Trophoblast cell (in vitro differentiated cells and primary cell): ENCODE data around the gene SEPTIN10. TPM values are rescaled to one million over a fixed set of nuclear protein-coding genes. Genes with fewer than 3 reads are reported as not detected.

Experiments
- DNase-seq, 2 donors: peaks; one replicate each; pipeline ENCODE4 v3.0.0-alpha.2; 2016
- H2AFZ ChIP-seq: 2 replicates; pipeline ENCODE4 v1.6.1; 2013; ENCODE audit warnings: low read length, moderate library complexity, mild to moderate bottlenecking; ENCODE audit not compliant: insufficient read depth, poor library complexity
- H2AK5ac ChIP-seq: 2 replicates; pipeline ENCODE4 v1.6.1; 2013; ENCODE audit warnings: mild to moderate bottlenecking, low read length
- H2BK120ac ChIP-seq: 2 replicates; pipeline ENCODE4 v1.6.1; 2013; ENCODE audit warnings: low read length, mild to moderate bottlenecking, moderate library complexity; ENCODE audit not compliant: insufficient read depth, poor library complexity
- H2BK12ac ChIP-seq: 2 replicates; pipeline ENCODE4 v1.6.1; 2013; ENCODE audit warnings: mild to moderate bottlenecking, low read length, moderate library complexity
- H2BK5ac ChIP-seq: 2 replicates; pipeline ENCODE4 v1.6.1; 2013; ENCODE audit warnings: low read length, low read depth, moderate library complexity, mild to moderate bottlenecking; ENCODE audit not compliant: poor library complexity
- H3K14ac ChIP-seq: 2 replicates; pipeline ENCODE4 v1.6.1; 2013; ENCODE audit warnings: mild to moderate bottlenecking, low read length
- H3K18ac ChIP-seq: 2 replicates; pipeline ENCODE4 v1.6.1; 2013; ENCODE audit warnings: mild to moderate bottlenecking, low read length
- H3K23ac ChIP-seq: 2 replicates; pipeline ENCODE4 v1.6.1; 2013; ENCODE audit warnings: low read length
- H3K27ac ChIP-seq: 2 replicates; pipeline ENCODE4 v1.5.1; 2013; ENCODE audit warnings: low read depth, mild to moderate bottlenecking, inconsistent platforms, low read length, moderate library complexity
- H3K27me3 ChIP-seq: 2 replicates; pipeline ENCODE4 v1.6.1; 2013; ENCODE audit warnings: inconsistent platforms, mild to moderate bottlenecking, low read length, moderate library complexity; ENCODE audit not compliant: insufficient read depth
- H3K36me3 ChIP-seq, 2 experiments: 1 replicate in 1 of 2; 2 replicates in 1 of 2; pipeline ENCODE4 v1.6.1; 2013; ENCODE audit warnings: low read length in 2 of 2, mild to moderate bottlenecking in 2 of 2, moderate library complexity in 1 of 2; ENCODE audit not compliant: insufficient read depth in 2 of 2, control insufficient read depth in 1 of 2
- H3K4ac ChIP-seq: 2 replicates; pipeline ENCODE4 v1.6.1; 2013; ENCODE audit warnings: low read depth, mild to moderate bottlenecking, low read length, moderate library complexity
- H3K4me1 ChIP-seq, 2 experiments: 1 replicate in 1 of 2; 2 replicates in 1 of 2; pipeline ENCODE4 v1.6.1; 2013; ENCODE audit warnings: low read length in 2 of 2, mild to moderate bottlenecking in 2 of 2, moderate library complexity in 1 of 2; ENCODE audit not compliant: insufficient read depth in 2 of 2, control insufficient read depth in 1 of 2
- H3K4me2 ChIP-seq: 2 replicates; pipeline ENCODE4 v1.6.1; 2013; ENCODE audit warnings: inconsistent platforms, mild to moderate bottlenecking, low read length, moderate library complexity
- H3K4me3 ChIP-seq: 2 replicates; pipeline ENCODE4 v1.5.1; 2013; ENCODE audit warnings: mild to moderate bottlenecking, low read depth, low read length, inconsistent platforms
- H3K79me1 ChIP-seq: one replicate; pipeline ENCODE4 v1.6.1; 2013; ENCODE audit warnings: low read length
- H3K79me2 ChIP-seq: 2 replicates; pipeline ENCODE4 v1.6.1; 2013; ENCODE audit warnings: low read length, mild to moderate bottlenecking; ENCODE audit not compliant: control insufficient read depth, insufficient read depth, poor library complexity
- H3K9ac ChIP-seq: 2 replicates; pipeline ENCODE4 v1.6.1; 2013; ENCODE audit warnings: mild to moderate bottlenecking, low read length
- H3K9me3 ChIP-seq: 2 replicates; pipeline ENCODE4 v1.6.1; 2013; ENCODE audit warnings: low read depth, mild to moderate bottlenecking, control low read depth, inconsistent platforms, low read length; ENCODE audit not compliant: insufficient read depth
- H4K12ac ChIP-seq: 2 replicates; pipeline ENCODE4 v1.6.1; 2013; ENCODE audit warnings: low read depth, mild to moderate bottlenecking, low read length, moderate library complexity
- H4K8ac ChIP-seq: 2 replicates; pipeline ENCODE4 v1.6.1; 2013; ENCODE audit warnings: low read depth, mild to moderate bottlenecking, low read length, moderate library complexity
- H4K91ac ChIP-seq: one replicate; pipeline ENCODE4 v1.6.1; 2013; ENCODE audit warnings: low read depth, mild to moderate bottlenecking, low read length, moderate library complexity
- WGBS: extraction: QIAGEN DNeasy Blood & Tissue Kit; methylation state at CpG from one replicate; pipeline ENCODE4 v1.1.7; 2013; ENCODE audit warnings: missing lambda C conversion rate; ENCODE audit not compliant: insufficient read length, insufficient coverage; ENCODE audit errors: extremely low coverage; 5-methylcytosine and 5-hydroxymethylcytosine counted together
- polyA plus RNA-seq: library from polyadenylated mRNA; stranded (reverse); fragments of 200-250 nt; gene quantifications from 2 replicates; pipeline ENCODE4 v1.2.3, GENCODE V29; 2013

SEPTIN10 gene
- polyA plus RNA-seq = 109 and 116 TPM in 2 replicates

DNA sequence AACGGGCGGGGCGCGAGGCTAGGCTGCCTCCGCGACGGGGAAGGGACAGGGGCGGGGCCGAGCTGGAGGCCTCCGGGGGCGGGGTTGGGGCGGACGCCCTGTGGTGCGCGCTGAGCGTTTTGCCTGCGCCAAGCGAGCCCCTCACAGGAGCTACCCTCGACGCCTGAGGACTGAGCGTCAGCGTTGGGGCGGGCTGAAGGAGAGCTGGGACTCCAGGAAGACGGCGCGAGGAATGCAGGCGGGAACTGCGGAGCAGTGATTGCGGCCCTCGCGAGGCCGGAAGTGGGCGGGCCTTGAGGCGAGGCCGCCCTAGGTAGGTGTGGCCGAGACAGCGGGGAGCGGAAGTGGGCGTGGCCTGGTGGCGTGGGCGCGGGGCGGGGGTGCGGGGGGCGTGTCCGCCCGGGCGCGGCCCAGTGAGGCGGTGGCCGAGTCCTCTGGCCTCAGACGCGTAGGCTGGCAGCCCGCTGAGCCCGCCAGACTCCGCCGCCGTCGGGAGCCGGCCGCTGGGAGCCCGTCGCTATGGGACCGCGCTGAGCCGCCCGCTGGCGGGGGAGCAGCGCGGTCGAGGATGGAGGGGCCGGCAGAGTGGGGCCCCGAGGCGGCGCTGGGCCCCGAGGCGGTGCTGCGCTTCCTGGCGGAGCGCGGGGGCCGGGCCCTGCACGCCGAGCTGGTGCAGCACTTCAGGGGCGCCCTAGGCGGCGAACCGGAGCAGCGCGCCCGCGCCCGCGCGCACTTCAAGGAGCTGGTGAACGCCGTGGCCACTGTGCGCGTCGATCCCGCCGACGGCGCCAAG, at the start of gene SEPTIN10, which contains the start of gene SOWAHC:
Gene SEPTIN10 (minus strand): TSS at position 45 of the 793 bp plus-strand sequence. CDS start 139 bp downstream, outside the sequence.
Gene SOWAHC (plus strand): TSS at position 443 of the 793 bp plus-strand sequence. CDS start 126 bp downstream, at position 569.
- H3K18ac ChIP-seq = peak within 1 kb of the TSS; percentile 100
- WGBS = no CpG with 5 or more reads among the region's 104 CpGs
- peak within 1 kb of the TSS; percentile 55 for H4K12ac ChIP-seq
- no peaks in the 10 kb centered on the region for H3K36me3 ChIP-seq
- H3K79me2 ChIP-seq = peaks cover 26% of the 10 kb centered on the region
- H3K4me2 ChIP-seq = peak within 1 kb of the TSS; percentile 71
- peak within 1 kb of the TSS; percentile 99 for H3K4ac ChIP-seq
- H3K9ac ChIP-seq = peak within 1 kb of the TSS; percentile 93
- peaks cover 3 to 6% of the 10 kb centered on the region in 2 experiments for H3K4me1 ChIP-seq
- peak within 1 kb of the TSS; percentile 86 for H2AFZ ChIP-seq
- H3K79me1 ChIP-seq = peaks cover 29% of the 10 kb centered on the region
- H2BK5ac ChIP-seq = peak within 1 kb of the TSS; percentile 93
- H2BK120ac ChIP-seq = peak within 1 kb of the TSS; percentile 82
- H3K14ac ChIP-seq = peak within 1 kb of the TSS; percentile 91
- H3K27ac ChIP-seq = peak within 1 kb of the TSS; percentile 99
- peak within 1 kb of the TSS; percentile 89 for H3K4me3 ChIP-seq
- H4K91ac ChIP-seq = peak within 1 kb of the TSS; percentile 92
- peak; percentile 99 for DNase-seq
- no peaks in the 10 kb centered on the region for H3K27me3 ChIP-seq
- H4K8ac ChIP-seq = peak within 1 kb of the TSS; percentile 77
- H2BK12ac ChIP-seq = peak within 1 kb of the TSS; percentile 57
- H3K23ac ChIP-seq = no peak within 1 kb of the TSS
- no peaks in the 10 kb centered on the region for H3K9me3 ChIP-seq
- peak within 1 kb of the TSS; percentile 77 for H2AK5ac ChIP-seq

DNA sequence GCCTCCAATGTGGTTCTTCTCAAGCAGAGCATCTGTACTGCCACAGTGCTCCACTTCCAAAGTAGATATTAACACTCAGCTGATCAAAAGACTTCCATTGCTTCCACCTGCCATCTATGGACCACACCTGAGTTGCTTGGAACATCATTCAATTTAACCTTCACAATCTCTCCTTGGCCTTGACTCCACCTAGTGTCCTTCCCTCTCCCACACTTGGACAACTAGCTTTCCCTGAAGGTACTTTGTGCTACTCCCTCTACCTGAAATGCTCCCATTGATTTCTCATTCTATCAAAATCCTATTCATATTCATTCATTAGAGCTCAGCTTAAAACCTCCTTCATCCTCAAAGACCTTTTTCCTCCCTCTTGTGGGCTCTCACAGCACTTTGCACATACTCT, 49.1 kb upstream of the SEPTIN10 start:
- peaks cover 4 to 7% of the 10 kb centered on the region in 2 experiments for H3K4me1 ChIP-seq
- H3K4ac ChIP-seq = no peak overlapping the region
- H3K27me3 ChIP-seq = no peaks in the 10 kb centered on the region
- peak; percentile 36 to 74 for DNase-seq
- H4K91ac ChIP-seq = no peak overlapping the region
- H3K14ac ChIP-seq = no peak overlapping the region
- no peak overlapping the region for H3K23ac ChIP-seq
- H3K79me1 ChIP-seq = no peaks in the 10 kb centered on the region
- H3K18ac ChIP-seq = no peak overlapping the region
- no peak overlapping the region for H3K9ac ChIP-seq
- no peak overlapping the region for H3K4me2 ChIP-seq
- H3K36me3 ChIP-seq = no peaks in the 10 kb centered on the region
- no peak overlapping the region for H3K27ac ChIP-seq
- H4K12ac ChIP-seq = no peak overlapping the region
- peaks cover 2% of the 10 kb centered on the region for H3K9me3 ChIP-seq
- H3K79me2 ChIP-seq = no peaks in the 10 kb centered on the region
- H2BK5ac ChIP-seq = no peak overlapping the region
- H4K8ac ChIP-seq = no peak overlapping the region
- no peak overlapping the region for H3K4me3 ChIP-seq
- H2BK120ac ChIP-seq = no peak overlapping the region
- H2AFZ ChIP-seq = no peak overlapping the region
- H2BK12ac ChIP-seq = no peak overlapping the region
- no peak overlapping the region for H2AK5ac ChIP-seq

GRCh38 chr2:109660046-109660860, 46.5 kb upstream of the SEPTIN10 start:
- peak overlapping the region; percentile 51 for H2BK12ac ChIP-seq
- H4K91ac ChIP-seq = peak overlapping the region; percentile 46
- H3K4me3 ChIP-seq = no peak overlapping the region
- H3K4ac ChIP-seq = no peak overlapping the region
- WGBS = no CpG with 5 or more reads among the region's 3 CpGs
- H3K14ac ChIP-seq = no peak overlapping the region
- H3K18ac ChIP-seq = no peak overlapping the region
- H3K27ac ChIP-seq = no peak overlapping the region
- no peaks in the 10 kb centered on the region for H3K36me3 ChIP-seq
- H3K27me3 ChIP-seq = no peaks in the 10 kb centered on the region
- peaks cover 2% of the 10 kb centered on the region for H3K9me3 ChIP-seq
- DNase-seq = no peak
- no peak overlapping the region for H3K9ac ChIP-seq
- H2AFZ ChIP-seq = no peak overlapping the region
- no peak overlapping the region for H2BK120ac ChIP-seq
- H3K23ac ChIP-seq = no peak overlapping the region
- no peak overlapping the region for H2BK5ac ChIP-seq
- no peak overlapping the region for H4K12ac ChIP-seq
- H2AK5ac ChIP-seq = no peak overlapping the region
- no peaks in the 10 kb centered on the region for H3K79me2 ChIP-seq
- no peak overlapping the region for H4K8ac ChIP-seq
- peaks cover 5 to 7% of the 10 kb centered on the region in 2 experiments for H3K4me1 ChIP-seq
- H3K79me1 ChIP-seq = no peaks in the 10 kb centered on the region
- H3K4me2 ChIP-seq = no peak overlapping the region

DNA sequence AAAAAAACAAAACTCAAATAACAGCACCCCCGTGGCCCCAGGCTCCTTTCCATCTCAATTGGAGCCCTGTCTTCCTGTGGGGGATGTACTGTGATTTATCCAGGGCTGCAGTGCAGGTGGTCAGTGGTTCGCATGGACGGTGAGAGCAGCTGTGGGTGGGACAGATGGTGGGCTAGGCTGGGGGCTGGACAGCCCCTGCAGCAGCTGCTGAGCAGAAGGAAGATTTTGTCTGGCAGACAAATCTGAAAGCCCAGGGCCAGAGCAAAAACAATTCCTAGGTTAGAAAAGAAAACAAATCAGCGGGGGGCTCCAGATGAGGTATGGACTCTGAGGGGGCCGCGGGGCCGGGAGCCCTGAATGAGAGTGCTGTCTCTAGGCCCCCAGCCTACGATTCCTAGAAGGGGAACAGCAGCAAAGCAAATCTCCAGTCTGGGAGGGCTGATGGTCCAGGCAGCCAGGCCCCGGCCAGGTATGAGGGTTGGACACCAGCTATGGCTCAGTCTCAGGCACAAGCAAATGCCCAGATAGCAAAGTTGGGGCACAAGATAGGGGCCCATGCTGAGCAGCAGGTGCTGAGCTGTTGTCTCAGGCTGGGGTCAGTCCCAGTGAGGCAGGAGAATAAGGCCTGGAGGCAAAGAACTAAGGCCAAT, 45.8 kb upstream of the SEPTIN10 start:
- Histone ChIP-seq H3K23ac (no peak overlapping the region), H3K36me3 (no peaks in the 10 kb centered on the region), H3K79me1 (no peaks in the 10 kb centered on the region), H4K91ac (no peak overlapping the region), H2AFZ (no peak overlapping the region), H2BK120ac (peak overlapping the region; percentile 15), H3K4me1 (peaks cover 7% of the 10 kb centered on the region in 2 experiments), H3K4me2 (no peak overlapping the region), H3K4me3 (no peak overlapping the region), H4K12ac (no peak overlapping the region), H2AK5ac (no peak overlapping the region), H3K27me3 (no peaks in the 10 kb centered on the region), H3K27ac (no peak overlapping the region), H3K14ac (no peak overlapping the region), H3K9me3 (peaks cover 2% of the 10 kb centered on the region), H3K79me2 (no peaks in the 10 kb centered on the region), H2BK5ac (no peak overlapping the region), H3K9ac (no peak overlapping the region), H3K18ac (no peak overlapping the region), H4K8ac (no peak overlapping the region), H2BK12ac (peak overlapping the region; percentile 34), H3K4ac (no peak overlapping the region)
- no CpG with 5 or more reads among the region's 9 CpGs for WGBS
- DNase-seq = no peak
